ENCODE results near the gene MRPL24. TPM values are rescaled to one million over a fixed set of nuclear protein-coding genes. Genes with fewer than 3 reads are reported as not detected.
"Not testable (repeated sequence)": the region's sequence is repeated elsewhere in the genome, so short reads cannot be mapped to it uniquely, and the experiment has no call there.

The MRPL24 gene
- total RNA-seq, 2 experiments from 2014 or later = 55.3 to 56.6 TPM

DNA sequence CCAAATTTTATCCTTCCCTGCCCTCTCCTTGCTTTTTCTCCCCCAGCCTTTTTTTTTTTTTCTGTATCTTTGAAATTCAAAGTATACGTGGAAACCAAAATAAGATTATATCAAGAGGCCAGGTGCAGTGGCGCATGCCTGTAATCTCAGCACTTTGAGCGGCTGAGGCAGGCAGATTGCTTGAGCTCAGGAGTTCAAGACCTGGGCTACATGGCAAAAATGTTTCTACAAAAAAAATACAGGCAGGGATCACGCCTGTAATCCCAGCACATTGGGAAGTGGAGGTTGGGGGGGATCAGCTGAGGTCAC lies 19.9 kb upstream of the MRPL24 start:
- Histone ChIP-seq H4K20me1 (ENCODE audit: insufficient read depth, low read length) (no peaks in the 10 kb centered on the region), H3K9me3 (ENCODE audit: low read length) (no peaks in the 10 kb centered on the region), H3K9me2 (ENCODE audit: insufficient read depth, low read length) (no peaks in the 10 kb centered on the region), H3K36me3 (ENCODE audit: insufficient read depth, low read length) (no peaks in the 10 kb centered on the region), H3K79me2 (ENCODE audit: insufficient read depth, low read depth, low read length) (peaks cover 2% of the 10 kb centered on the region; the same call in 1 of the 2 replicates), H3K4me2 (ENCODE audit: low read length) (no peak overlapping the region), H2AFZ (ENCODE audit: low read length) (no peak overlapping the region), H3K4me1 (ENCODE audit: insufficient read depth, low read length, poor library complexity, severe bottlenecking) (peaks cover 5% of the 10 kb centered on the region), H3K27ac (ENCODE audit: low read depth, low read length, poor library complexity, severe bottlenecking) (no peak overlapping the region), H3K4me3 (ENCODE audit: low read depth, low read length, poor library complexity, severe bottlenecking) (no peak overlapping the region)
- ChIA-PET CTCF (ENCODE audit: unreplicated experiment) (interaction anchor here (0.6 kb wide), 1 partner anchor 133 kb away, joined by 3 read pairs; no protein-coding TSS in a partner anchor), POLR2A (interaction anchor here (0.7 to 2.3 kb wide), 2 partner anchors 9 to 12 kb away, joined by 3 to 7 read pairs; no protein-coding TSS in a partner anchor)
- no peak for TF ChIP-seq EZH2phosphoT487 (IDR thresholded peaks at IDR 0.05; ENCODE audit: borderline replicate concordance, low read depth, low read length)
- TF ChIP-seq, protein P1, sequence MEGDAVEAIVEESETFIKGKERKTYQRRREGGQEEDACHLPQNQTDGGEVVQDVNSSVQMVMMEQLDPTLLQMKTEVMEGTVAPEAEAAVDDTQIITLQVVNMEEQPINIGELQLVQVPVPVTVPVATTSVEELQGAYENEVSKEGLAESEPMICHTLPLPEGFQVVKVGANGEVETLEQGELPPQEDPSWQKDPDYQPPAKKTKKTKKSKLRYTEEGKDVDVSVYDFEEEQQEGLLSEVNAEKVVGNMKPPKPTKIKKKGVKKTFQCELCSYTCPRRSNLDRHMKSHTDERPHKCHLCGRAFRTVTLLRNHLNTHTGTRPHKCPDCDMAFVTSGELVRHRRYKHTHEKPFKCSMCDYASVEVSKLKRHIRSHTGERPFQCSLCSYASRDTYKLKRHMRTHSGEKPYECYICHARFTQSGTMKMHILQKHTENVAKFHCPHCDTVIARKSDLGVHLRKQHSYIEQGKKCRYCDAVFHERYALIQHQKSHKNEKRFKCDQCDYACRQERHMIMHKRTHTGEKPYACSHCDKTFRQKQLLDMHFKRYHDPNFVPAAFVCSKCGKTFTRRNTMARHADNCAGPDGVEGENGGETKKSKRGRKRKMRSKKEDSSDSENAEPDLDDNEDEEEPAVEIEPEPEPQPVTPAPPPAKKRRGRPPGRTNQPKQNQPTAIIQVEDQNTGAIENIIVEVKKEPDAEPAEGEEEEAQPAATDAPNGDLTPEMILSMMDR (conservative IDR thresholded peaks at IDR 0.05; ENCODE audit: low read length) = no peak
- no TSS peak for BruUV-seq (replicated peaks)
- DNase-seq (ENCODE audit: low spot score) = no peak
- intact Hi-C loops (cut with micrococcal nuclease; ENCODE audit: unreplicated experiment) = no loop called here

DNA sequence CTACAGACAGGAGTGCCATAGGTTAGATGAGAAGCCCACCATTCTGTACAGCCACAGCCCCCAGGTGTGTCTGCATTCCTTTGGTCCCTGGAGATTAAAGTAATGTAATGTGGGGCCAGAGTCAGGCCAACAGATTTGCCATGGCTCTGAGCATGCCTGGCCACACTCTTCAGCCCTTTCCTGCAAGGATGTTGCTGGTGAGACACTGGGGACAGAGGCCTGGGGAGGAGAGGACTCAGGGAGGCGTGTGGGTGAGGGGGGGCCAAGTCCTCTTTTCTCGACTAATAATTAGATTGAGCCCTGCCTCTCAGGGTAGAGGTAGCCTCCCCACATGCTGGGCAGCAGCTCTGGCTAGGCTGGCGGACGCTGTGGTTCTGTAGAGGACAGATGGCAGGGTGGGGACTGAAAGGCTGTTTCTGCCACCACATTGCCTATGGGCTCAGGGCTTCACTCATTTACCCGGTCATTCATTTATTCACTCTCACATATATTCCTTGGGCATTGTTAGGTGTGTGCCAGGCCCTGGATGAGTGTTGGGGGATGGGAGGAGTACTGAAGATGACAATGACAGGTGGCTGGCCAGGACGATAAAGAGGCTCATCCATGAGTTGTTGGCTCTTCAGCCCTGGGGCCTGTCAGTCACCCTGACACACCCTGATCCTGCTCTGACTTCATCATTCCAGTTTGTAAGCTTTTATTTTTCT lies 19.4 kb upstream of the MRPL24 start:
- BruUV-seq (replicated peaks) = no TSS peak
- Histone ChIP-seq H3K4me2 (ENCODE audit: low read length) (no peak overlapping the region), H3K36me3 (ENCODE audit: insufficient read depth, low read length) (no peaks in the 10 kb centered on the region), H3K9me2 (ENCODE audit: insufficient read depth, low read length) (no peaks in the 10 kb centered on the region), H3K79me2 (ENCODE audit: insufficient read depth, low read depth, low read length) (no peaks in the 10 kb centered on the region), H3K4me3 (ENCODE audit: low read depth, low read length, poor library complexity, severe bottlenecking) (no peak overlapping the region), H4K20me1 (ENCODE audit: insufficient read depth, low read length) (no peaks in the 10 kb centered on the region), H3K27ac (ENCODE audit: low read depth, low read length, poor library complexity, severe bottlenecking) (no peak overlapping the region), H2AFZ (ENCODE audit: low read length) (no peak overlapping the region), H3K9me3 (ENCODE audit: low read length) (no peaks in the 10 kb centered on the region), H3K4me1 (ENCODE audit: insufficient read depth, low read length, poor library complexity, severe bottlenecking) (peaks cover 7% of the 10 kb centered on the region)
- ChIA-PET CTCF (ENCODE audit: unreplicated experiment) (interaction anchor here (0.6 kb wide), 1 partner anchor 133 kb away, joined by 3 read pairs; no protein-coding TSS in a partner anchor), POLR2A (interaction anchor here (0.7 to 2.3 kb wide), 2 partner anchors 8 to 12 kb away, joined by 3 to 7 read pairs; no protein-coding TSS in a partner anchor)
- TF ChIP-seq EZH2phosphoT487 (IDR thresholded peaks at IDR 0.05; ENCODE audit: borderline replicate concordance, low read depth, low read length) = no peak
- no peak for DNase-seq (ENCODE audit: low spot score)
- intact Hi-C loops (cut with micrococcal nuclease; ENCODE audit: unreplicated experiment) = no loop called here

DNA sequence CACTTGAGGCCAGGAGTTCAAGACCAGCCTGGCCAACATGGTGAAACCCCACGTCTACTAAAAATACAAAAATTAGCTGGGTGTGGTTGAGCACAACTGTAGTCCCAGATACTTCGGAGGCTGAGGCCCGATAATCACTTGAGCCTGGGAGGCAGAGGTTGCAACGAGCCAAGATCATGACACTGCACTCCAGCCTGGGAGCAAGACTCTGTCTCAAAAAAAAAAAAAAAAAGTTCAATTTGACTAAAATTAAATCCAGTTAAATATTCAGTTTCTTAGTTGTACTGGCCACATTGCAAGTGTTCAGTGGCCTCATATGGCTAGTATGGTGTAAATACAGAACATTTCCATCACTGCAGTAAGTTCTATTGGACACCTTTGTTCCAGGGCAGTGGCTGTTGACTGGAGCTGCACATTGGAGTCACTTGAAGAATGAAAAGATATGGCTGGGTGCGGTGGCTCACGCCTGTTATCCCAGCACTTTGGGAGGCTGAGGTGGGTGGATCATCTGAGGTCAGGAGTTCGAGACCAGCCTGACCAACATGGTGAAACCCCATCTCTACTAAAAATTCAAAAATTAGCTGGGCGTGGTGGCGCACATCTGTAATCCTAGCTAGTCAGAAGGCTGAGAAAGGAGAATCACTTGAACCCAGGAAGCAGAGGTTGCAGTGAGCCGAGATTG lies 16.8 kb upstream of the MRPL24 start:
- DNase-seq (ENCODE audit: low spot score); H3K9me2 ChIP-seq (ENCODE audit: insufficient read depth, low read length); POLR2A ChIA-PET; H3K9me3 ChIP-seq (ENCODE audit: low read length); H4K20me1 ChIP-seq (ENCODE audit: insufficient read depth, low read length); H2AFZ ChIP-seq (ENCODE audit: low read length); H3K36me3 ChIP-seq (ENCODE audit: insufficient read depth, low read length); H3K27ac ChIP-seq (ENCODE audit: low read depth, low read length, poor library complexity, severe bottlenecking); H3K79me2 ChIP-seq (ENCODE audit: insufficient read depth, low read depth, low read length); H3K4me3 ChIP-seq (ENCODE audit: low read depth, low read length, poor library complexity, severe bottlenecking); H3K4me2 ChIP-seq (ENCODE audit: low read length); CTCF ChIA-PET (ENCODE audit: unreplicated experiment); BruUV-seq (replicated peaks): not testable (repeated sequence)
- peaks cover 18% of the 10 kb centered on the region for H3K4me1 ChIP-seq (ENCODE audit: insufficient read depth, low read length, poor library complexity, severe bottlenecking)
- intact Hi-C loops (cut with micrococcal nuclease; ENCODE audit: unreplicated experiment) = loop anchor here (10.0 kb wide), 1 partner anchor 253 kb away; the partner anchor contains the start of gene MEF2D
